Measurements from ENCODE around the gene PTGER1. TPM values are rescaled to one million over a fixed set of nuclear protein-coding genes. Genes with fewer than 3 reads are reported as not detected.

The PTGER1 gene
- total and polyA plus RNA-seq, 9 of the 15 experiments (the other 6 are each of a cell fraction or from before 2014, with no cell fraction given), result 0.06 to 0.36 (median 0.31) TPM; not detected in 5

- TF ChIP-seq CHD7 (IDR thresholded peaks at IDR 0.05; ENCODE audit: low read depth, low read length), result no peak
- TF ChIP-seq CAMTA2 (CRISPR knock-in tag; conservative IDR thresholded peaks at IDR 0.05), result no peak
- 0 out of 2 replicates have a peak, but pooled peaks have one; percentile 30 for TF ChIP-seq DMBX1 (CRISPR knock-in tag; IDR thresholded peaks at IDR 0.05; ENCODE audit: borderline replicate concordance)
- peak in 2 of 3 experiments; percentile 10 to 54 for TF ChIP-seq YY1 (IDR thresholded peaks at IDR 0.05; ENCODE audit: borderline replicate concordance in 1 of 3, control insufficient read depth in 1 of 3, extremely low read depth in 1 of 3, insufficient read depth in 3 of 3, insufficient read length in 1 of 3, insufficient replicate concordance in 2 of 3, low read depth in 1 of 3, low read length in 2 of 3)
- no peak for TF ChIP-seq ZBTB26 (CRISPR knock-in tag; IDR thresholded peaks at IDR 0.05)
- no peak for TF ChIP-seq ZNF3 (CRISPR knock-in tag; IDR thresholded peaks at IDR 0.05)
- peak; percentile 82 for TF ChIP-seq HBP1 (CRISPR knock-in tag; IDR thresholded peaks at IDR 0.05)
- peak; percentile 31; the same call in 1 of the 2 replicates for TF ChIP-seq SP1 (CRISPR knock-in tag; IDR thresholded peaks at IDR 0.05)
- no peak for TF ChIP-seq SRSF1 (IDR thresholded peaks at IDR 0.05; ENCODE audit: low read depth, low read length)
- peak; percentile 90 for TF ChIP-seq FIP1L1 (IDR thresholded peaks at IDR 0.05; ENCODE audit: low read depth, low read length, poor library complexity, severe bottlenecking)
- no peak for TF ChIP-seq CBX2 (IDR thresholded peaks at IDR 0.05; ENCODE audit: insufficient read depth, low read length, poor library complexity, severe bottlenecking)
These were observed 2.8 kb downstream of the PTGER1 start (continued) for GRCh38 chr19:14472202-14472938.
